Breast epithelium (tissue), 3 donors: ENCODE data around the gene AKAIN1.

Experiments
- POLR2AphosphoS5 ChIP-seq, 3 donors: sonication (generic); formaldehyde crosslinking; IDR thresholded peaks; one replicate each; pipeline ENCODE4 v1.6.1; 2017; ENCODE audit warnings: antibody characterized with exemption in 3 of 3
- TF ChIP-seq, protein P1 (sequence below), 3 donors: fragments of 450-650 bp; IDR thresholded peaks; one replicate each; pipeline ENCODE4 v1.5.1; 2016 to 2017; ENCODE audit warnings: antibody characterized with exemption in 3 of 3, mild to moderate bottlenecking in 3 of 3, moderate library complexity in 3 of 3

DNA sequence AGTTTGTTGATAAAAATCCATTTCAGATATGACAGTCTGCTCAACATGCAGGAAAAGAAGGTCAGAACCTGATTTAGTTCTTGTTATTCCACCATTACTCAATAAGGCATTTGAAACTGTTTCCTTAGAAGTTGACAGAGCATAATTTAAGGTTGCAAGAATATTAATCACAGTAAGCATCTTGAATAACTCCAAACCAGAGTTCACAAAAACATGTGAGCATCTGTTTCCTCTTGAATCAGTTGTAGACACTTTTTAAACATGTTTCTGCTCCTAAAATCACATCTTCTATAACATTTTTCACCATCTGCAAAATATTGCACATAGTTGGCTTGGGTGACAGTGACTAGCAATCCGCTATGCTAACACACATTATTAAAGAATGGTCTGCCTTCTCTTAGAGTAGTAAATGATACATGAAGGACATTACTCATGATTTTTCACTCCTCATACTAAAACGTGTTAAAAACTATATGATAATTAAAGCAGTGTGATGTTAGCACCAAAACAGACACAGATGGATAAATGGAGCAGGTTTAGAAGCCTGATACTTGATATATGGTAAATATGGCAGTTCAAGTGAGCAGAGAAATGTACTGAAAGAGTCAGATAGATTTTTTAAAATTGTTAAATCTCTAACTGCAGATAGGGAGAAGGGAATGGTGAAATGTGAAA is 30.3 kb downstream of the AKAIN1 start:
- no peak for TF ChIP-seq POLR2AphosphoS5 (IDR thresholded peaks at IDR 0.05)
- TF ChIP-seq, protein P1, sequence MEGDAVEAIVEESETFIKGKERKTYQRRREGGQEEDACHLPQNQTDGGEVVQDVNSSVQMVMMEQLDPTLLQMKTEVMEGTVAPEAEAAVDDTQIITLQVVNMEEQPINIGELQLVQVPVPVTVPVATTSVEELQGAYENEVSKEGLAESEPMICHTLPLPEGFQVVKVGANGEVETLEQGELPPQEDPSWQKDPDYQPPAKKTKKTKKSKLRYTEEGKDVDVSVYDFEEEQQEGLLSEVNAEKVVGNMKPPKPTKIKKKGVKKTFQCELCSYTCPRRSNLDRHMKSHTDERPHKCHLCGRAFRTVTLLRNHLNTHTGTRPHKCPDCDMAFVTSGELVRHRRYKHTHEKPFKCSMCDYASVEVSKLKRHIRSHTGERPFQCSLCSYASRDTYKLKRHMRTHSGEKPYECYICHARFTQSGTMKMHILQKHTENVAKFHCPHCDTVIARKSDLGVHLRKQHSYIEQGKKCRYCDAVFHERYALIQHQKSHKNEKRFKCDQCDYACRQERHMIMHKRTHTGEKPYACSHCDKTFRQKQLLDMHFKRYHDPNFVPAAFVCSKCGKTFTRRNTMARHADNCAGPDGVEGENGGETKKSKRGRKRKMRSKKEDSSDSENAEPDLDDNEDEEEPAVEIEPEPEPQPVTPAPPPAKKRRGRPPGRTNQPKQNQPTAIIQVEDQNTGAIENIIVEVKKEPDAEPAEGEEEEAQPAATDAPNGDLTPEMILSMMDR (IDR thresholded peaks at IDR 0.05) = no peak
